Left ventricle myocardium inferior (tissue), 1 donor: ENCODE results near the gene GPR162. TPM values are rescaled to one million over a fixed set of nuclear protein-coding genes. Genes with fewer than 3 reads are reported as not detected.
A peak's percentile ranks its signal among the peaks of the same experiment; 100 is the strongest.

ENCODE experiments used
- DNase-seq: peaks from one replicate; pipeline ENCODE4 v3.0.0-alpha.2; 2020
- H3K27ac ChIP-seq: fragments of 200-600 bp; replicated peaks from 2 replicates; pipeline ENCODE4 v1.8.0; 2021
- H3K27me3 ChIP-seq: fragments of 200-600 bp; 2 replicates; pipeline ENCODE4 v1.8.0; 2021; ENCODE audit warnings: low read depth
- H3K36me3 ChIP-seq: fragments of 200-600 bp; 2 replicates; pipeline ENCODE4 v1.8.0; 2021
- H3K4me1 ChIP-seq: fragments of 200-600 bp; 2 replicates; pipeline ENCODE4 v1.8.0; 2021
- H3K4me3 ChIP-seq: fragments of 200-600 bp; 2 replicates; pipeline ENCODE4 v1.8.0; 2021; ENCODE audit warnings: mild to moderate bottlenecking, moderate library complexity
- H3K9me3 ChIP-seq: fragments of 200-600 bp; replicated peaks from 2 replicates; pipeline ENCODE4 v1.8.0; 2021
- CTCF ChIP-seq: fragments of 200-600 bp; IDR thresholded peaks from 2 replicates; pipeline ENCODE4 v1.8.0; 2021; ENCODE audit warnings: antibody characterized with exemption, mild to moderate bottlenecking, borderline replicate concordance
- intact Hi-C: fragments of 100-400 bp; cut with micrococcal nuclease; formaldehyde crosslinking; loops from one replicate; pipeline ENCODE4 v1.11.0; 2022
- total RNA-seq: library from RNA; stranded (reverse); fragmentation: NEBNext Ultra II Directional; extraction: Animal tissue kit (Norgen Biotek cat#: 25700); gene quantifications from one replicate; pipeline ENCODE4 v1.2.1, GENCODE V29; 2021
- donor health status: DM: no; HTN: yes; CAD: no; lungs with severe emphysema.

GPR162 gene
- total RNA-seq, 1 donor from 2014 or later: 6.5 TPM

GRCh38 chr12:6836851-6837250 lies 15.2 kb downstream of the GPR162 start:
- peaks cover 47% of the 10 kb centered on the region for H3K36me3 ChIP-seq
- intact Hi-C loops: no loop called here

GRCh38 chr12:6837370-6838060 lies 15.9 kb downstream of the GPR162 start:
- no peaks in the 10 kb centered on the region for H3K9me3 ChIP-seq
- intact Hi-C loops: no loop called here
- no peak for DNase-seq

More at GRCh38 chr12:6836851-6837250, 15.2 kb downstream of the GPR162 start:
- Histone ChIP-seq H3K27me3 (no peaks in the 10 kb centered on the region), H3K27ac (no peak overlapping the region), H3K4me3 (no peak overlapping the region), H3K4me1 (peaks cover 30% of the 10 kb centered on the region), H3K9me3 (no peaks in the 10 kb centered on the region)
- DNase-seq: no peak
- no peak for TF ChIP-seq CTCF

GRCh38 chr12:6838854-6839253 lies 17.2 kb downstream of the GPR162 start:
- H3K27ac ChIP-seq: no peak overlapping the region
- no peak overlapping the region for H3K4me3 ChIP-seq
- no peak for TF ChIP-seq CTCF
- peaks cover 30% of the 10 kb centered on the region for H3K4me1 ChIP-seq
- peaks cover 45% of the 10 kb centered on the region for H3K36me3 ChIP-seq
- no peak for DNase-seq
- H3K9me3 ChIP-seq: no peaks in the 10 kb centered on the region
- intact Hi-C loops: no loop called here
- H3K27me3 ChIP-seq: no peaks in the 10 kb centered on the region

More at GRCh38 chr12:6837370-6838060, 15.9 kb downstream of the GPR162 start:
- no peak for TF ChIP-seq CTCF
- Histone ChIP-seq H3K27me3 (no peaks in the 10 kb centered on the region), H3K4me1 (peaks cover 30% of the 10 kb centered on the region), H3K36me3 (peaks cover 44% of the 10 kb centered on the region), H3K27ac (no peak overlapping the region), H3K4me3 (no peak overlapping the region)

GRCh38 chr12:6839482-6840201 lies 18.0 kb downstream of the GPR162 start:
- TF ChIP-seq CTCF: no peak
- Histone ChIP-seq H3K9me3 (no peaks in the 10 kb centered on the region), H3K36me3 (peaks cover 49% of the 10 kb centered on the region), H3K27ac (peak overlapping the region; percentile 54), H3K4me1 (peaks cover 25% of the 10 kb centered on the region), H3K27me3 (no peaks in the 10 kb centered on the region), H3K4me3 (no peak overlapping the region)
- intact Hi-C loops: no loop called here
- DNase-seq: no peak

- Histone ChIP-seq H3K4me1 (peaks cover 18% of the 10 kb centered on the region), H3K27ac (peak overlapping the region; percentile 54), H3K36me3 (peaks cover 56% of the 10 kb centered on the region), H3K27me3 (no peaks in the 10 kb centered on the region), H3K4me3 (no peak overlapping the region), H3K9me3 (no peaks in the 10 kb centered on the region)
- no peak for DNase-seq
- intact Hi-C loops: no loop called here
- TF ChIP-seq CTCF: no peak
Observed at GRCh38 chr12:6840330-6840729, 18.7 kb downstream of the GPR162 start.
